CD8-positive, alpha-beta memory T cell (primary cell): ENCODE results near the gene SCGN. TPM values are rescaled to one million over a fixed set of nuclear protein-coding genes. Genes with fewer than 3 reads are reported as not detected.

Experiments
- CTCF ChIA-PET: fragments of 350-600 bp; sonication (Branson Sonifier 250); formaldehyde crosslinking; loops from one replicate; lab custom pipeline; 2021; ENCODE audit warnings: antibody characterized with exemption; lab: Charles Lee
- POLR2A ChIA-PET: fragments of 350-600 bp; sonication (Branson Sonifier 250); formaldehyde crosslinking; loops from one replicate; lab custom pipeline; 2021; ENCODE audit warnings: antibody characterized with exemption; lab: Charles Lee
- DNase-seq, 5 donors: peaks; one replicate each; pipeline versions ENCODE4 v3.0.0 to v3.0.0-alpha.2; 2020 to 2022; ENCODE audit warnings: mixed read lengths in 1 of 5
- H3K27ac ChIP-seq: one replicate; pipeline ENCODE4 v1.7.0; 2013; ENCODE audit warnings: low read depth, mild to moderate bottlenecking, low read length, moderate library complexity
- H3K27me3 ChIP-seq: 2 replicates; pipeline ENCODE4 v1.7.0; 2013; ENCODE audit warnings: low read length, mild to moderate bottlenecking; ENCODE audit not compliant: insufficient read depth, poor library complexity, severe bottlenecking
- H3K36me3 ChIP-seq: 2 replicates; pipeline ENCODE4 v1.7.0; 2013; ENCODE audit warnings: mild to moderate bottlenecking, low read length, moderate library complexity; ENCODE audit not compliant: insufficient read depth
- H3K4me1 ChIP-seq: 2 replicates; pipeline ENCODE4 v1.7.0; 2013; ENCODE audit warnings: mild to moderate bottlenecking, low read length, moderate library complexity; ENCODE audit not compliant: insufficient read depth
- H3K4me3 ChIP-seq: 2 replicates; pipeline ENCODE4 v1.7.0; 2013; ENCODE audit warnings: mild to moderate bottlenecking, low read length
- H3K9me3 ChIP-seq: 2 replicates; pipeline ENCODE4 v1.7.0; 2013; ENCODE audit warnings: mild to moderate bottlenecking, low read length
- H3K27ac Mint-ChIP-seq, 8 donors: one replicate each; pipeline ENCODE4 v1.8.0; 2020 to 2021; ENCODE audit warnings: mixed read lengths in 8 of 8, mild to moderate bottlenecking in 6 of 8, inconsistent platforms in 3 of 8, moderate library complexity in 3 of 8
- H3K27me3 Mint-ChIP-seq, 2 donors: one replicate each; pipeline ENCODE4 v1.8.0; 2020 to 2021; ENCODE audit warnings: mixed read lengths in 2 of 2, mild to moderate bottlenecking in 1 of 2, moderate library complexity in 1 of 2
- H3K36me3 Mint-ChIP-seq, 3 donors: one replicate each; pipeline ENCODE4 v1.8.0; 2020 to 2021; ENCODE audit warnings: mixed read lengths in 3 of 3, inconsistent platforms in 1 of 3, mild to moderate bottlenecking in 1 of 3
- H3K4me1 Mint-ChIP-seq, 3 donors: one replicate each; pipeline ENCODE4 v1.8.0; 2020 to 2021; ENCODE audit warnings: mixed read lengths in 3 of 3, inconsistent platforms in 1 of 3, mild to moderate bottlenecking in 1 of 3
- H3K4me3 Mint-ChIP-seq, 7 donors: one replicate each; pipeline ENCODE4 v1.8.0; 2020 to 2021; ENCODE audit warnings: mixed read lengths in 7 of 7, mild to moderate bottlenecking in 6 of 7, moderate library complexity in 4 of 7, inconsistent platforms in 2 of 7
- H3K9me3 Mint-ChIP-seq, 5 donors: one replicate each; pipeline ENCODE4 v1.8.0; 2020 to 2022; ENCODE audit warnings: mixed read lengths in 5 of 5, mild to moderate bottlenecking in 3 of 5, moderate library complexity in 2 of 5, inconsistent platforms in 1 of 5
- polyA plus RNA-seq: library from polyadenylated mRNA; unstranded; fragments of 300-500 nt; fragmentation: Illumina TruSeq; gene quantifications from one replicate; pipeline ENCODE4 v1.2.3, GENCODE V29; 2021
- total RNA-seq, 2 experiments: library from RNA; stranded (reverse); gene quantifications; one replicate each; pipeline ENCODE4 v1.2.3, GENCODE V29; 2021

SCGN gene
- total and polyA plus RNA-seq, 3 experiments from 2014 or later = not detected

DNA sequence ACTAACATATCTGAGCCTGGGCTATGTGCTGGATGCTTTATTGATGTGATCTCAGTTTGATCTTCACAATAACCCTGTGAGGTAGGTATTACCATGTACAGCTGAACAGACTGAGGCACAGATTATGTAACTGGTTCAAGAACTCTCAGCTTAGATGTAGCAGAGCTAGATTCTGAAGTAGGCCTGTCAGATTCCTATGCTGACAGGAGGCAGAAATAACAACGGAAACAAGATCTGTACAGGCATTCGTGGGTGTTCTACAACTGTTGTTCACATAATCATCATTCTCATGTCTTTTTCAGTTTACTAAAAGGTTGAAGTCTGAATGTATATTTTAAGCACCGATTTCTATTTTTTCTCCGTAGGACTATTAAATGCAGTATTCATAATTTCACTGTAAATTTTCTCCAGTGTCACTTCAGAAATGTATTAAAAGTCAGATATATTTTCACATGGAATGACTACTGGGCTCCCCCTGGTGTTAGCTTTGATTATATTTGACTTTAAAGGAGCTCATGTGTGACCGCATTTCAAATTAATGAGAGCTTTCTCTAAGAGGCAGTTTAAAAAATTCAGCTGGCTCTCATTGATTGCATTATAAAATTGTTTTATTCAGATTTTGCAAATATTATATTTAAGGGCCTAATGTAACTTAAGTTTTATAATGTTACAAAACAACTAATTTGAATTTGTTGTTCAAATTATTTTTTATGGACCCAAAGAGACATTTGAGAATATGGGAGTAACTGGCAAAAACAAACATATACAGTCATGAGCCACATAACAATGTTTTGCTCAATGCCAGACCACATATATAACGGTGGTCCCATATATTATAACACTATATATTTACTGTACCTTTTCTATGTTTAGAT lies 66.1 kb downstream of the SCGN start:
- Histone ChIP-seq H3K9me3 (no peaks in the 10 kb centered on the region), H3K27me3 (peaks cover 3% of the 10 kb centered on the region), H3K27ac (no peak overlapping the region), H3K36me3 (no peaks in the 10 kb centered on the region), H3K4me3 (no peak overlapping the region), H3K4me1 (no peaks in the 10 kb centered on the region)
- no peak overlapping the region for H3K27ac Mint-ChIP-seq
- CTCF ChIA-PET = interaction anchor here (0.8 to 1.3 kb wide), 2 partner anchors 9 to 16 kb away, joined by 3 read pairs; no protein-coding TSS in a partner anchor
- POLR2A ChIA-PET = no interaction called here
- H3K9me3 Mint-ChIP-seq = no peaks in the 10 kb centered on the region
- H3K4me3 Mint-ChIP-seq = no peak overlapping the region
- peaks cover 8 to 26% of the 10 kb centered on the region in 2 donors for H3K27me3 Mint-ChIP-seq
- H3K36me3 Mint-ChIP-seq = no peaks in the 10 kb centered on the region
- peak in 1 of 5 donors; percentile 5 for DNase-seq
- no peaks in the 10 kb centered on the region for H3K4me1 Mint-ChIP-seq

GRCh38 chr6:25726122-25726911 lies 74.3 kb downstream of the SCGN start:
- Mint-ChIP-seq H3K9me3 (no peaks in the 10 kb centered on the region), H3K27ac (no peak overlapping the region), H3K36me3 (no peaks in the 10 kb centered on the region), H3K4me1 (no peaks in the 10 kb centered on the region), H3K27me3 (peaks cover 11 to 46% of the 10 kb centered on the region in 2 donors), H3K4me3 (no peak overlapping the region)
- Histone ChIP-seq H3K27me3 (no peaks in the 10 kb centered on the region), H3K36me3 (no peaks in the 10 kb centered on the region), H3K4me1 (no peaks in the 10 kb centered on the region), H3K9me3 (no peaks in the 10 kb centered on the region), H3K27ac (no peak overlapping the region), H3K4me3 (no peak overlapping the region)
- DNase-seq = no peak
- ChIA-PET POLR2A (no interaction called here), CTCF (no interaction called here)

DNA sequence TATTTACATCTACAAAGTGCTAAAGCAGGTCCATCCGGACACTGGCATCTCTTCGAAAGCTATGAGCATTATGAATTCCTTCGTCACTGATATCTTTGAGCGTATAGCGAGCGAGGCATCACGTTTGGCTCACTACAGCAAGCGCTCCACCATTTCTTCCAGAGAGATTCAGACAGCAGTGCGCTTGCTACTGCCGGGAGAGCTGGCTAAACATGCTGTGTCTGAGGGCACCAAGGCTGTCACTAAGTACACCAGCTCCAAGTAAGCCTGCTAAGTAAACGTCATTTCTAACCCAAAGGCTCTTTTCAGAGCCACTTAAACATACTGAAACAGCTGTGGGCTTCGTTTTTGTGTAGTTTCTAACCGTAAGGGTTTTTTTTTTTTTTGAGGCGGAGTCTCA lies 75.0 kb downstream of the SCGN start:
- H3K9me3 ChIP-seq = no peaks in the 10 kb centered on the region
- H3K27ac Mint-ChIP-seq = no peak overlapping the region
- H3K36me3 ChIP-seq = no peaks in the 10 kb centered on the region
- no peaks in the 10 kb centered on the region for H3K27me3 ChIP-seq
- H3K27ac ChIP-seq = no peak overlapping the region
- CTCF ChIA-PET = no interaction called here
- H3K4me3 Mint-ChIP-seq = no peak overlapping the region
- no peaks in the 10 kb centered on the region for H3K4me1 ChIP-seq
- H3K9me3 Mint-ChIP-seq = no peaks in the 10 kb centered on the region
- no peak overlapping the region for H3K4me3 ChIP-seq
- POLR2A ChIA-PET = no interaction called here
- H3K36me3 Mint-ChIP-seq = no peaks in the 10 kb centered on the region
- H3K27me3 Mint-ChIP-seq = peaks cover 12 to 53% of the 10 kb centered on the region in 2 donors
- no peak for DNase-seq
- no peaks in the 10 kb centered on the region for H3K4me1 Mint-ChIP-seq

DNA sequence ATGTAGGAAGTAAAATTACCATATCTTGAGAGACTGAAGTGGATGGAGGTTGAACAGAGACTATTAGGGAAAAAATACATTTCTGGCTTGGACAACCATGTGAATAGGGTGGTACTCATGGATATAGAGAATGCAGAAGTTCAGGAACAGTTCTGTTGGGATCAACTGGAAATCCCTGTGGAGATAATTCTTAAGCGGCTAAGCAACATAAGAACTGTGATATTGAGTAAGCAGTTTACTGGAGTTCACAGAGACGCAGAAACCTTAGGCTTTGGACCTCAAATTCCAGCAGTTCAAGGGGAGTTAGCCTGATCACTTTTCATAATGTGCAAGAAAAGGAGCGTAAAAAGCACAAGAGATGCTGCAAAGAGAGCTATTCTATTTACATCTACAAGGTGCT lies 78.9 kb downstream of the SCGN start:
- Mint-ChIP-seq H3K4me1 (no peaks in the 10 kb centered on the region), H3K27me3 (peaks cover 16 to 68% of the 10 kb centered on the region in 2 donors), H3K27ac (no peak overlapping the region), H3K9me3 (no peaks in the 10 kb centered on the region), H3K36me3 (no peaks in the 10 kb centered on the region), H3K4me3 (no peak overlapping the region)
- H3K4me3 ChIP-seq = no peak overlapping the region
- no peaks in the 10 kb centered on the region for H3K9me3 ChIP-seq
- CTCF ChIA-PET = interaction anchor here (1.1 to 1.8 kb wide), 2 partner anchors 10 to 160 kb away, joined by 3 to 6 read pairs; no protein-coding TSS in a partner anchor
- no peaks in the 10 kb centered on the region for H3K4me1 ChIP-seq
- no peak for DNase-seq
- no peaks in the 10 kb centered on the region for H3K27me3 ChIP-seq
- no peak overlapping the region for H3K27ac ChIP-seq
- H3K36me3 ChIP-seq = no peaks in the 10 kb centered on the region
- POLR2A ChIA-PET = no interaction called here

- DNase-seq = no peak
- Mint-ChIP-seq H3K9me3 (peaks cover 0 to 6% (median 2%) of the 10 kb centered on the region in 5 donors), H3K36me3 (peaks cover 0 to 2% (median 0%) of the 10 kb centered on the region in 3 donors), H3K27ac (no peak overlapping the region), H3K4me1 (no peaks in the 10 kb centered on the region), H3K27me3 (peaks cover 20 to 73% of the 10 kb centered on the region in 2 donors), H3K4me3 (no peak overlapping the region)
- no peaks in the 10 kb centered on the region for H3K4me1 ChIP-seq
- ChIA-PET POLR2A (no interaction called here), CTCF (interaction anchor here (1.1 to 1.8 kb wide), 2 partner anchors 11 to 159 kb away, joined by 3 to 6 read pairs; no protein-coding TSS in a partner anchor)
- no peaks in the 10 kb centered on the region for H3K9me3 ChIP-seq
- H3K4me3 ChIP-seq = no peak overlapping the region
- H3K27ac ChIP-seq = no peak overlapping the region
- no peaks in the 10 kb centered on the region for H3K27me3 ChIP-seq
- H3K36me3 ChIP-seq = no peaks in the 10 kb centered on the region
Observed at GRCh38 chr6:25731721-25732120, 79.7 kb downstream of the SCGN start.

- Mint-ChIP-seq H3K4me1 (no peaks in the 10 kb centered on the region), H3K27ac (no peak overlapping the region), H3K9me3 (peaks cover 4 to 13% (median 9%) of the 10 kb centered on the region in 5 donors), H3K36me3 (peaks cover 0 to 3% (median 2%) of the 10 kb centered on the region in 3 donors), H3K27me3 (peaks cover 26 to 78% of the 10 kb centered on the region in 2 donors), H3K4me3 (no peak overlapping the region)
- ChIA-PET POLR2A (no interaction called here), CTCF (no interaction called here)
- DNase-seq = no peak
- Histone ChIP-seq H3K9me3 (no peaks in the 10 kb centered on the region), H3K27ac (no peak overlapping the region), H3K36me3 (no peaks in the 10 kb centered on the region), H3K27me3 (no peaks in the 10 kb centered on the region), H3K4me1 (no peaks in the 10 kb centered on the region), H3K4me3 (no peak overlapping the region)
Observed at GRCh38 chr6:25732468-25733198, 80.6 kb downstream of the SCGN start.

- H3K27me3 ChIP-seq = no peaks in the 10 kb centered on the region
- no peaks in the 10 kb centered on the region for H3K4me1 ChIP-seq
- H3K4me1 Mint-ChIP-seq = no peaks in the 10 kb centered on the region
- peaks cover 4 to 13% (median 9%) of the 10 kb centered on the region in 5 donors for H3K9me3 Mint-ChIP-seq
- no peaks in the 10 kb centered on the region for H3K9me3 ChIP-seq
- H3K36me3 ChIP-seq = no peaks in the 10 kb centered on the region
- CTCF ChIA-PET = interaction anchor here (2.9 kb wide), 1 partner anchor 15 kb away, joined by 9 read pairs; no protein-coding TSS in a partner anchor
- no peak overlapping the region for H3K4me3 ChIP-seq
- peaks cover 0 to 6% (median 2%) of the 10 kb centered on the region in 3 donors for H3K36me3 Mint-ChIP-seq
- POLR2A ChIA-PET = no interaction called here
- DNase-seq = no peak
- H3K27ac Mint-ChIP-seq = no peak overlapping the region
- peaks cover 25 to 80% of the 10 kb centered on the region in 2 donors for H3K27me3 Mint-ChIP-seq
- no peak overlapping the region for H3K27ac ChIP-seq
- H3K4me3 Mint-ChIP-seq = no peak overlapping the region
Observed at GRCh38 chr6:25735261-25735660, 83.2 kb downstream of the SCGN start.
